HEK293T (cell line): ENCODE results near the gene TIMP2.

ENCODE experiments used
- ARNT ChIP-seq: fragments of 450-650 bp; IDR thresholded peaks from 2 replicates; pipeline ENCODE4 v1.6.1; 2017; ENCODE audit warnings: mild to moderate bottlenecking
- BHLHE40 ChIP-seq: fragments of 450-650 bp; IDR thresholded peaks from 2 replicates; pipeline ENCODE4 v1.6.1; 2016; ENCODE audit warnings: mild to moderate bottlenecking, moderate library complexity, borderline replicate concordance
- ELF4 ChIP-seq: fragments of 450-650 bp; IDR thresholded peaks from 2 replicates; pipeline ENCODE4 v1.6.1; 2017; ENCODE audit warnings: antibody characterized with exemption
- FOXK2 ChIP-seq: fragments of 450-650 bp; IDR thresholded peaks from 2 replicates; pipeline ENCODE4 v1.6.1; 2016; ENCODE audit warnings: mild to moderate bottlenecking
- FOXM1 ChIP-seq: fragments of 450-650 bp; IDR thresholded peaks from 2 replicates; pipeline ENCODE4 v1.6.1; 2017; ENCODE audit warnings: mild to moderate bottlenecking, borderline replicate concordance
- NFRKB ChIP-seq: fragments of 450-650 bp; IDR thresholded peaks from 2 replicates; pipeline ENCODE4 v1.6.1; 2016; ENCODE audit warnings: mild to moderate bottlenecking, moderate library complexity
- SP1 ChIP-seq: fragments of 450-650 bp; IDR thresholded peaks from 2 replicates; pipeline ENCODE4 v1.6.1; 2017
- SUZ12 ChIP-seq: fragments of 450-650 bp; IDR thresholded peaks from 2 replicates; pipeline ENCODE4 v1.6.1; 2016; ENCODE audit warnings: mild to moderate bottlenecking
- TARDBP ChIP-seq: fragments of 450-650 bp; IDR thresholded peaks from 2 replicates; pipeline ENCODE4 v1.6.1; 2016
- ZNF384 ChIP-seq: fragments of 450-650 bp; IDR thresholded peaks from 2 replicates; pipeline ENCODE4 v1.6.1; 2016
- TF ChIP-seq, protein P1 (sequence below): fragments of 450-650 bp; IDR thresholded peaks from 2 replicates; pipeline ENCODE4 v1.6.1; 2016

DNA sequence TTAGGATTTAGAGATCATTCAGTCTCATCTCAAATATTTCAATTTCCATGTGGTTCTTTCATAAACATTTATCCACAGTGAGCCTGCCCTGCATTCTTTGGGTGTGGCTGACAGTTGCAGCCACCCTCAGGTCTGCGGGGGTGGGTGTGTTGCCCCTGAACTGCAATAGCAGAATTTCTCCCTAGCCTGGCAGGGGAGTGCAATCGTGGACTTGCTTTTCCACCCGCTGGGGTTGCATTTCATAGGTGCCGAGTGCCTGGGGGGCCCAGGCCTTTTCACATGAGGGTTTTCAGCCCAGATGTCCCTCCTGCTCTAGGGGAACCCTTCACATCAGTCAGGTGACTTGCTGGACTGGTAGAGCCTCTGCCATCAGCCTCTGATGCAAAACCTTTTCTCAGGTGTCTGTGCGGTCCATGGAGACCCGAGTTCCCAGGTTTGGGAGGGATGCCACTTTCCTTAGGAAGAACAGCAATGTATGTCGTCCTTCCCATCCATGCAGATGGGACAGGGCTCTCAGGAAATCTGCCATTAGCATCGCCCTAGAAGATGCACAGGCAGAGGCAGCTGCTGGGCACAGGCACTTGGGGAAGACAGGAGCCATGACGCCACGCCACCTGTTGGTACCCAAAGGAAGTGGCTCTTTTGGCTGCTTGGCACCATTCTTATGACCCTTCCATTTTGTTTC, 82.2 kb downstream of the TIMP2 start:
- TF ChIP-seq FOXM1 (no peak), ARNT (no peak), ZNF384 (no peak), SP1 (no peak), SUZ12 (no peak), FOXK2 (no peak), TARDBP (no peak), BHLHE40 (no peak), NFRKB (no peak), ELF4 (no peak)
- TF ChIP-seq, protein P1, sequence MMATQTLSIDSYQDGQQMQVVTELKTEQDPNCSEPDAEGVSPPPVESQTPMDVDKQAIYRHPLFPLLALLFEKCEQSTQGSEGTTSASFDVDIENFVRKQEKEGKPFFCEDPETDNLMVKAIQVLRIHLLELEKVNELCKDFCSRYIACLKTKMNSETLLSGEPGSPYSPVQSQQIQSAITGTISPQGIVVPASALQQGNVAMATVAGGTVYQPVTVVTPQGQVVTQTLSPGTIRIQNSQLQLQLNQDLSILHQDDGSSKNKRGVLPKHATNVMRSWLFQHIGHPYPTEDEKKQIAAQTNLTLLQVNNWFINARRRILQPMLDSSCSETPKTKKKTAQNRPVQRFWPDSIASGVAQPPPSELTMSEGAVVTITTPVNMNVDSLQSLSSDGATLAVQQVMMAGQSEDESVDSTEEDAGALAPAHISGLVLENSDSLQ, result no peak
